HG03039 (cell line): ENCODE data around the gene DYTN.

Source experiments
- ATAC-seq: cut with Tn5 transposase; IDR thresholded peaks from one replicate; pipeline ENCODE4 v1.9.1; 2021; ENCODE audit warnings: mild to moderate bottlenecking, moderate library complexity; ENCODE audit not compliant: unreplicated experiment

The DYTN gene

GRCh38 chr2:206615417-206616089, 102.6 kb downstream of the DYTN start:
- ATAC-seq, result no peak

GRCh38 chr2:206614811-206615210, 103.4 kb downstream of the DYTN start:
- ATAC-seq, result no peak

- no peak for ATAC-seq
Observed at GRCh38 chr2:206611736-206612135, 106.5 kb downstream of the DYTN start.

DNA sequence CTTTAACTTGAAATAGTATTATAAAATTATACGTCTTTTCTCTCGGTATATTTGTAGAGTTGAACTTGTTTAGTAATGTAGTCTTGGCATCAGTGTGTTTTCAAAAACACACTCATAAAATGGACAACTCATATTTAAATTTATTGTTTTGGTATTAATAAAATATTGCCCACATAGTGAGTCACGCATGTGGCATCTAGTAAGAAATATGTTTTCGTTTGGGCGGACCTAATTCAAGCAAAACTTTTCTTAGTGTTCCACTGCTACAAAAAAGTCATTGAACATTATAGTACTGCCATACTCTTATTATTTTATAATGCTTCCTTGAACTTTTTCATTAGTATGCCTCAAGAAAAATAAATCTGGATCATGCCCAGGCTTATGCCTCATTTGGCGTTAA, 107.0 kb downstream of the DYTN start:
- ATAC-seq, result no peak

GRCh38 chr2:206610451-206610850, 107.7 kb downstream of the DYTN start:
- no peak for ATAC-seq

- no peak for ATAC-seq
Observed at GRCh38 chr2:206603243-206603642, 115.0 kb downstream of the DYTN start.
